Caki2 (cell line): ENCODE results near the gene KLHL29. TPM values are rescaled to one million over a fixed set of nuclear protein-coding genes. Genes with fewer than 3 reads are reported as not detected.

Experiments
- DNase-seq: peaks from one replicate; pipeline ENCODE4 v3.0.0-alpha.2; 2015; ENCODE audit warnings: low read depth
- in situ Hi-C: cut with HindIII; loops from 2 replicates; pipeline ENCODE4 v1.10.0; 2016; ENCODE audit warnings: low sequenced_read_pairs, low pct_unique_long_range_greater_than_20kb, mixed read lengths
- total RNA-seq: library from RNA; depleted of rRNA; stranded (reverse); fragments of >200 nt; shearing (Covaris generic); gene quantifications from 2 replicates; pipeline ENCODE4 v1.2.3, GENCODE V29; 2014; ENCODE audit warnings: low replicate concordance

The KLHL29 gene
- total RNA-seq, 1 experiment from 2014 or later = 1.4 TPM

DNA sequence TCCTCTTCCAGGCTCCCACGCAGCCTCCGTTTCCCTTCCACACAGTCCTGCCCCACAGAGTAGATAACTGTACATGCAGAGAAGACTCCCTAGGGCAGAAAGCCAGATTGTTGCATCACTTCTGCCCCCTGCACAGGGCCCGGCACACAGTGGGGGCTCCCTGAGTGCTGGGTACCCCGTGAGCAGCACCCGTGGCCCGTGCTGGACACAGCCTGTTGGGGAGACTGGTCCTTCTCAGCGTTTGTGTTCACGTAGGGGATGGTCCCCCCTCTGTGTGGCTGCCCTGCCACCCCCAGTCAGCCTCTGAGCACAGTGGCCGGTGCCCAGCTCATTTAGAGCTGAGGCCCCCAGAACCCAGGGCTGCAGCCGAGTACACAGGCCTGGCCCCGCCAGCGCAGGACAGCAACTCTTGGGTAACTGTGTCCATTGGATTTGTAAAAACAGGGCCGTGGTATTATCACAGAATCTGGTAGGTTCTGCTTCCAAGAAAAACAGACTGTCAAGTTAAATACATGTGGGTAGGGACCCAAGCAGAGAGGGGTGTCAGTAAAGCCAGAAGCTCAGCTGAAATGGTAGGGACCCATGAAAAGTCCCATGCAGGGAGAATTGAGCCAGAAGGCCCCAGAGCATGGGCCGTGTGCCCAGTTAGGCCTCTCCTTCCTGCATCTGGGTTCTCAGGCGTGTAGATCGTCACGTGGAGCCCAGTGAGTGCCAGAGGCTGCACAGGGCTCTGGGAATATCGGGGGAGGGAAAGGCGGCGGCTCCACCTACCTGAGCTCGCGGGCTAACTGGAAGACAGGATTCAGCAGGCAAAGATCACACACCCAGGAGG, 284.6 kb downstream of the KLHL29 start:
- peak; percentile 86 for DNase-seq
- in situ Hi-C loops = no loop called here

DNA sequence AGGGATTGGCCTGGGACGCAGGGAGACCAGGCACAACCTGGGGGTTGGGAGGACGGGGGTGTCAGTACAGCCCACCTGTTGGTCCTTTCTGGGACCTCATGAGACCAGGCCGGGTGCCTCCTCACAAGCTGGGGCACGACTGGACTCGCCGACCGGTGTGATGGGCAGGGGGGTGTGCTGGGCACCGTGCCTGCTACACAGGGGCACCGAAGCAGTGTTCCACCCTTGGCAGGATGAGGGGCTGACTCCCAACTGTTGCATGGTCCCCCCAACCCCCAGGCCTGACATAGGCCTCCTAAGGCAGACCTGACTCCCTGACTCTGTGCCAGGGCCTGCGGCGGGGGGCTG, 285.2 kb downstream of the KLHL29 start:
- no peak for DNase-seq
- in situ Hi-C loops = no loop called here

DNA sequence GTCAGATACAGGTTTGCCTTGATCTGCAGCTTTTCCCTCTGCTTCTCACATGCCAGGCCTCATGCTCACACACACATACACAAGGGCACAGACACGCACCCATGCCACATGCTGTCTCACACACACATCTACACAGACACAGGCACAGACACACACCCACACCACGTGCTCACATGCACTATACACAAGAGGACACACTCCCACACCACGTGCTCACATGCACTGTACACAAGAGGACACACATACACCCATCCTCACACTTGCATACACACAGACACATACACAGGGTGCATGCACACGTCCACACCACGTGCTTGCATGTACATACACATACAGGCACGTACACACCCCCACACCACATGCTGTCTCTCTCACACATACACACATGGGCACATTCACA, 288.1 kb downstream of the KLHL29 start:
- in situ Hi-C loops = no loop called here
- DNase-seq = no peak

DNA sequence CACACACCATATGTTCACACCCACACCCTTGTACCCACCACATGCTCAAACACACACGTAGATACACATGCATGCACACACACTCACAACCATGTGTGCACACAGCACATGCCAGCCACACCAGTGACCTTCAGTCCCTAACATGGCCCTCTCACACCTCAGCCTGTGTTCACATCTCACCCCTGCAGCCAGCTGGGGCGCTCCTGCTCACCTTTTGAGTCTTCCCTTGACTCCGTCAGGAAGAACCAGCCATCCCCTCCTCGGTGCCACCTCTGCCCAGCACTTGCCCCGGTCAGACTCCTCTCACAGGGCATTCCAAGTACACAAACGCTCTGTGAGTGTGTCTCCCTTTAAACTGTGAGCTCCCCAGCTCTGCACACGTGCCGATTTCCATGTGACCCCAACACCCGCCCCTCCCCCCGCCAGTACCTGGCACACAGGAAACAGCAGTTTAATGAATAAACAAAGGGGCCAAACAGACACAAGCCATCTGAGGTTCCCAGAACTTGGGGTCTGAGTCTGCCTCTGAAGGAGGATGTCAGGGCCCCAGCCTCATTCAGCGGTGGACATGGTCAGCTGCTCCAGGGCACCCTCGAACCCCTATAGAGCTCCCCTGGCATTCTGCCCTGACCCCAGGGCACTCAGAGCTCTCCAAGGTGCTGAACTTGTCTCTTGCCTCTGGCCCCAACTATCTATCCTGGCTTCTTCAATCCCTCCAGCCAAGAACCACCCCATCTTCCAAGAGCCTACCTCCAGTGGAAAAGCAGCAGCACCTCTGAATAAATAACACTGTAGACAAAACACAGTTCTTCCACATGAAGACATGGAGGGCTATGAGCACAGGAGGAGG, 289.1 kb downstream of the KLHL29 start:
- peak; percentile 25 for DNase-seq
- in situ Hi-C loops = no loop called here

DNA sequence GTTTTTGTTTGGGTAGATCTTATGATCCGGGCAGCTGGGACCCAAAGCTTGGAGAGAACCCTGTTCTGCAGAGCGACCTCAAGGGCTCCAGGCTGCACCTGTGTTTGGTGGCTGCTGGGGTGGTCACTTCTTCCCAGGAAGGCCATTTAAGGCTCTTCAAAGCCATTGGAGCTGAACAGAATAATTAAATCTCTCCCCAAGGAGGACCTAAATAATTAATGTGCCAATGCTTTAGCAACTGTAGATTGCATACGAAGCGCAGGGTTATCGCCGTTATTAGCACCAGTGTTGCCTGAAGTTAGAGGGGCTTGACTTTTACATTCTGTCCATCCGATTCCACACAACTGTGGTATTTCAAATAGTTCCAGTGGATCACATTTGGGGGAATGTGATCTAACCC, 290.5 kb downstream of the KLHL29 start:
- DNase-seq = no peak
- in situ Hi-C loops = no loop called here

DNA sequence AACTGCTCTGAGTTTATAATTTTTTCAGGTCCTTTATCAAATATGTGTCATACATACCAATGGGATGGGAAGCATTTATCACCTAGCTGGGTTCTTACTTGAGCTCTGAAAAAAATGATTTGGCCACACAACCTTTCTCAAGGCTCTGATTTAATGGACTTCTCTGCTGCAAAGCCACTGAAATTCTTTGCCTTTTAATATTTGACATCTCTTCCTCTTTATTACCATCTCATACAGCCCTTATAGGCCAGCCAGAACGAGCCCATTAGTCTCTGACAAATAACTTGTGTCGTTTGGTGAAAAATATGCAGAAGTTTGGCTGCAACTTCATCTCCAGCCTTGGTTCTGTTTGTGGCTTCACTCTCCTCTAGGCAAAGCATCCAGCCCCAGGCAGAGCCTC, 292.9 kb downstream of the KLHL29 start:
- DNase-seq = no peak
- in situ Hi-C loops = no loop called here

DNA sequence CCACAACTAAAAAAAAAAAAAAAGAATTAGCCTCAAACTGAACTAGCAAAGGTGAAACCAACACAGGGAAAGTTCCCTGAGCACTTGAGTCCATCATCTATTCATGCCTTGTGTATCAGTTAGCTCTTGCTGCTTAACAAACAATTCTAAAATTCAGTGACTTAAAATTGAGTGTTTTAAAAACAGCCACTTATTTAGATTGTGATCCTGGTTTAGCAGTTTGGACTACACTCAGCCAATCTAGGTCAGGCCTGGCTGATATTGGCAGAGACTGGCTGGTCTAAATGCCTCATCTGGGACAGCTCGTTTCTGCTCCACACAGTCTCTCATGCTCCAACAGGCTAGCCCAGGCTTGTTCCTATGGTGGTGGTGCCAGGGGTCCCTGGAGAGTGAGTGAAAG, 294.1 kb downstream of the KLHL29 start:
- in situ Hi-C loops = no loop called here

DNA sequence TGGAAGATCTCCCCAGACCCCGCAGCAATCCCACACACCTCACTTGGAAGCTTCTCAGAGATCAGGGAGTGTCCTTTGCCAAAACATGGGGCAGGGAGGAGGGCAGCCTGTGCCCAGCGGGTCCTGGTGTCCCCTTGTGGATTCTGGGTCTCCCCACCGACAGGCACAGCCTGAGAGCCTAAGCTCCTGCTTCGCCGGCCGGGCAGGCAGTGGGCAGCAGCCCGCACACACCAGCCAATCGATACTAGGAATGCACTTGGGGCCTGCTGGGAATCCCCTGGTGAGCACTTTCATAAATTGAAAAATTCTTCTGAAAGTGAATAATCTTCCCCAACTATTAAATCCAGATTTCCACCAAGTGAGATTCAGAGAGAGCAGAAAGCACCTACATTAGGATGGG, 296.0 kb downstream of the KLHL29 start:
- in situ Hi-C loops = no loop called here
- DNase-seq = no peak

More for the DNA sequence above, 294.1 kb downstream of the KLHL29 start:
- no peak for DNase-seq

DNA sequence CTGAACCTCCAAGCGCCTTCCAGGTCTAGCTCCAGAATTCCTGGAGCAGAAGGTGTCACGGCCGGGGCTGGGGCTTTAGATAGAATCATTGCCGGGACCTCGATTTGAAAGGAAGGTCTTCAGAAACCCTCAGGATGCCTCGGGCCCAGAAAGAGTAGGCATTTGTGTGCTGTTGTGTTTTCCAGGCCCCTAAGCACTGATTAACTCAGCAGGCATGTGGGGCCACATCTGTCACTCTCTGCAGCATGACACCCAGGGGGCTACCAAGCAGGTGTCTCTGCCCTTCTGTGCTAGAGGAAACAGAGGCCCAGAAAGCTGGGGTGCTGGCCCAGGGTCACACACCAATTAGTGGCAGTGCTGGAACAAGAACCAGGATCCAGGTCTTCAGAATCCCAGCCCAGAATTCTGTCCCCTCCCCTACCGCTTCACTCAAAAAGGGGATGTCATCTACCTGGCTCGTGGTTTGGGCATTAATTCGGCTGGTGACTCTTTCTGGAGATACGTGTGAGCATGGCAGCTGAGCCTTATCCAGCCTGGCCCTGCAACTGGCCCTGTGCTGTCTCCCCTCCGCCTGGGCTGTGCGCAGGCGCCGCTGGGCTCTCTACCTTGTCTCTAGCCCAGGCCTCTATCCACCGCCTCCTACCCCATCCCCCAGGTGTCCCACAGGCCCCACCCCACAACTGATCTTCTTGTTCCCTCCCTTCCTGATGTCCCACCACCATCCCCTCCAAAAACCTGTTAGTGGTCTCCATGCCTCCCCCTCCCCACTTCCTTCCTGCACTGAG, 296.6 kb downstream of the KLHL29 start:
- in situ Hi-C loops = no loop called here
- DNase-seq = no peak

DNA sequence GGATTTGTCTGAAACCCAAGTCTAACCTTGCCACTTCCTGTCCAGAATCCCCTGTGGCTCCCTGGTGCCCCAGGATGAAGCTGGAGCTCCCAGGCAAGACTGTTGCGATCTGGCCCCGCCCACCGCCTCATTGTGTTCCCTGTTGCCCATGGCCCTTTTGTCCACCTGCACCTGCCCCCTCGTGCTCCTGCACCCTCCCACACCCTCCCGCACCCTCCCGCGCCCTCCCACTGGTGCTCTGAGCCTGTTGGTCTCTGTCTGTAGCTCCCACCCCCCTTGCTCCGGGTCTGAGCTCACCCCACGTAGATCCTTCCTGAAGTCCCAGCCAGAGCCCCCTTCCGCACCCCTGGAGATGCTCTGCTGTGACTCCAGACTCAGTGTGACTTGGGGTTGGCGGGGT, 297.5 kb downstream of the KLHL29 start:
- in situ Hi-C loops = no loop called here
- no peak for DNase-seq

DNA sequence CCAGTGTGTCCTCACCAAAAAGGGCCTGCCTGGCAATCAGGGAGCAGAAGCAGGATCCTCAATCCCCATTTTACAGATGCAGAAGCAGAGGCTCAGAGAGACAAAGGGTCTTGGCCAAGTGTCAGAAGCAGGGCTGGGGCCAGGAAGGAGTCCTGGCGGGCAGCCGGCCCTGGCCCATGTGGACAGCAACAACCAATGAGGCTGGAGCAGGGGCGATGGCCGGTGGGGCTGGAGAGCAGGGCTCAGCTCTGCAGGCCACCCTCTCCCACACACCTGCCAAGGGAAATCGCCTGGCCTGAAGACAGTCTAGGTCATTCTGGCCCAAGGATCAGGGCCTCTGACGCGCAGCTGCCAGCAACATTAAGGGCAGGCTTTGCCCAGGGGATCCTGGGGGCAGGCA, 298.0 kb downstream of the KLHL29 start:
- in situ Hi-C loops = no loop called here
- DNase-seq = no peak

DNA sequence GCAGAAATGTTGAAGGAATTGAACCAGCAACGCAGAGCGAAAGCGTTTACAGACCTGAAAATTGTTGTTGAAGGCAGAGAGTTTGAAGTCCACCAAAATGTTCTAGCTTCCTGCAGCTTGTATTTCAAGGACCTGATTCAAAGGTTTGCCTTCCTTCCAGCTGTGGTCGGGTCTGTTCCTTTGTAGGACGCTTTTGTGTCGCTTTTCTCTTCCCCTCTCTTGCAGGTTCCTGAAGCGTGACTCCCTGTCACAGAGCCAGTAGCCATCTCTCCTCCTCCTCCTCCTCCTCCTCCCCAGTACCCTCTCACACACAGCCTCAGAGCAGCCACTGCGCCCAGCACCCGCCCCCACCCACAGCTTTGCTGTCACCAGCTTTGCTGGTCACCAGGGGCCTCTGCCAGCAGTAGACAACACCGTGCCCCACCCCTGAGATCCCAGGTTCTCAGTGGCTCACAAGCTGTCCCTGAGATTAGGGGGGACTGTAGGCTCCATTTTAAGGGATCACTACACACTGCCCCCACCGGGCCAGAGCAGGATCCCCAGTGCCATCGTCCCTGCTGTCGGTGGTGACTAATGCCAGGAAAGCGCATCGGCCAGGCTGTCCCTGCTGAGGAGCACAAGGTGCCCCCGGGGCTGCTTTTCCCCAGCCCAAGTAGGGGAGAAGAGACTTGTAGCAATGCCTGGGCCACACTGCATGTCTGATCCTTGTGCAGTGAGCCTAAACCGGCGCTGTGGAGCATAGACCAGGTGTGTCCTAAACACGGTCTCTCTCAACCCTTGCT, 299.6 kb downstream of the KLHL29 start:
- DNase-seq = no peak
- in situ Hi-C loops = no loop called here

DNA sequence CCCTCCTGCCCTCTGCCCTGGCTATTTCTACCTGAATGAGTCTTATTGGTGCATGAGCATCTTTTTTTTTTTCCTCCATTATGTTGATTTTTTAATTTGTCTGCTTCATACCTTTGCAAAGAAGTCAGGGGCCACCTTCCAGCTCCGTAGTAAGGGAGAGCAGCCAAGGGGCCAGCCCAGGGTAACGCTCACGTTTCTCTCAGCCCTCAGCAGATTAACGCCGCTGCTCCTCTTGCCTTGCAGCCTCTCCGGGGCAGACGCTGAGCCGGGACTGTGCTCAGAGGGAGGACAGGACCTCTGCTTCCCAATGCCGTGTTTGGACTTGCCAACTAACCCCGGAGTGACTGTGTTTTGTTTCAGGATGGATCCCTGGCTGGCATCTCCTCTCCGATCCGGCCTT, 300.2 kb downstream of the KLHL29 start:
- DNase-seq = no peak
- in situ Hi-C loops = no loop called here

DNA sequence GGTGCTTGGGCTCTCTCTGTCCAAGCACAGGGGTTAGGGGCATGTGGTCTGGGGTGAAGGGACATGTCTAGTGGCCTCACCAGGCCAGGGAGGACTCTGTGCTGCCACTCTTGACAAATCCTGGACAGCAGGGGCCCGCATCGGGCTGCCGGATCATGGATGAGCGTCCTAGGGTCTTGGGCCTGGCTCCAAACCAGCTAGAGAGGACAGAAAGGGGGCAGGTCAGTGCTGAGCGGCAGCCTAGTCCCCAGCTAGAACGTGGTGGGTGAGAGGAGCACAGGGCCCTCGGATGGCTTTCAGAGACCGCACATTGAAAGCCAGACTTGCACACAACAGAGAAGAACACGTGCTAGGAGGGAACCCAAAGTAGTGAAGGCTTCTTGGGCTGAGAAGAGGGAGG, 300.7 kb downstream of the KLHL29 start:
- in situ Hi-C loops = no loop called here
- DNase-seq = no peak

DNA sequence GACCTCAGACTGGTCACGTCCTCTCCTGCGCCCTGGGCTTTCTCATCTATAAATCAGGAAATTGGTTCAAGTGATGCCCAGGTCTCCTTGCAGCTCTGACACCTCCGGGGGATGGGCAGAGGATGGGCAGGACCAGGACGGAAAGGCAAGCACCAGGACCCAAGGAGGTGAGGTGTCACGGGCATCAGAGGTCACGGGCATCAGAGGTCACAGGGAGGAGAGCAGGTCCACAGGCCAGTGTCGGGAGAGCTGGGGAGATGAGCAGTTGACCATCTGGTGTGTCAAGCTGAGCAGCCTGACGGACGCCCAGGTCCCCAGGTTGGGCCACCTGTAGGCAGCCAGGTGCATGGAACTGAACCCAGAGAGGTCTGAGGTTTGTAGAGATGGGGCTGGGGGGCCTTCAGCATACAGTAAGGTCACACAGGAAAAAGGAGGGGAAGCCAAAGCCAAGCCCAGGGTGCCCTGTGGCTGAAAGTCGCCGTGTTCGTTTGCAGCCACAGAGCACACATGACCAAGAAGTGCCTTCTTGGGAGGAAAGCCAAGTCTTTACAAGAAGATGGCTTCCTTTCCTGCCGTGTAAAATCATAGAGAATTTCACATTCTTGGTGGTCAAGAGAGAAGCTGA, 301.5 kb downstream of the KLHL29 start:
- in situ Hi-C loops = no loop called here
- DNase-seq = no peak

DNA sequence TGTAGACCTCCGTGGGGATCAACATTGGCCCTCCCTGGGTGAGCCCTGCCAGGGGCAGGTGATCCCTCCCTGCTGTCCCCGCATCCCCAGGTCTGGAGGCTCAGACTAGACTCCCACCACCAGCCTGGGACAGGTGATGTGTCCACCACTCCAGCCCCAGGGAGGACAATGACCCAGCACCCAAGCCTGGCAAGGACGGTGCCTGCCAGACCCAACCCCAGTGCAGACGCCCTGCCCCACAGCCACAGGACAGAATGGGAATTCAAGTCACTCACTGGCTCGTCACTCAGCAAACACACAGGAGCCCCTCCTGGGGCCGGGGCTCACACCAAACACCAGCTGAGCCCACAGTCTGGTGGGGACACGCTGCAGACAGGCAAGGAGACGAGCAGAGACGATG, 302.2 kb downstream of the KLHL29 start:
- no peak for DNase-seq
- in situ Hi-C loops = no loop called here

DNA sequence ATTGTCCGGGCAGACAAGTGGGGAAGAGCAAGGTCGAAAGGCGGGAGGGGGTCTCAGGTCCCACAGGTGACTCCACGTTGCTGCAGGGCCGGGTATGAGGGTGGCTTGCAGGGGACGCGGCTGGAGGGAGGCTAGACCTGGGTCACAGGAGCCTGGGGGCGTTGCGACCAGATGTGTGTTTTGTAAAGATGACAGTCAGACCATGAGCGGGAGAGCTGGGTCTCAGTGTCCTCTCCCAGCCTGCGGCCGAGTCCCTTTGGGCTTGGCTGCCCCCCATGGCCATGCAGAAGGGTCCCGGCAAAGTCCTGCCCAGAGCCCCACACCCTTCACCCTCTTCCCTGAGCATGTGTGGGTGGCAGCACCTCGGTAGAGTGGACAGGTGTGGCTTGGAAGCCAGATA, 302.7 kb downstream of the KLHL29 start:
- in situ Hi-C loops = no loop called here

More for the DNA sequence above, 302.7 kb downstream of the KLHL29 start:
- DNase-seq = no peak
